Small intestine (tissue), 7 donors: ENCODE measurements around the gene C15orf40. TPM values are rescaled to one million over a fixed set of nuclear protein-coding genes. Genes with fewer than 3 reads are reported as not detected.
A peak's percentile ranks its signal among the peaks of the same experiment; 100 is the strongest.
"Not testable (repeated sequence)": the region's sequence is repeated elsewhere in the genome, so short reads cannot be mapped to it uniquely, and the experiment has no call there.

Experiments used
- DNase-seq, 2 donors: peaks; one replicate each; pipeline versions ENCODE4 v3.0.0 to v3.0.0-alpha.2; 2013
- FAIRE-seq: peaks from 2 replicates; lab custom pipeline; 2012; peaks lifted over from hg19 to GRCh38; lab: Jason Lieb, UNC
- H3K27ac ChIP-seq, 3 donors: one replicate each; pipeline ENCODE4 v1.5.1; 2013; ENCODE audit warnings: low read length in 2 of 3, mild to moderate bottlenecking in 2 of 3, control low read depth in 1 of 3, inconsistent platforms in 1 of 3, low read depth in 1 of 3, moderate library complexity in 1 of 3
- H3K27me3 ChIP-seq, 3 donors: one replicate each; pipeline ENCODE4 v1.6.1; 2013; ENCODE audit warnings: low read length in 3 of 3, inconsistent platforms in 1 of 3; ENCODE audit not compliant: control insufficient read depth in 3 of 3, insufficient read depth in 3 of 3
- H3K36me3 ChIP-seq, 3 donors: one replicate each; pipeline ENCODE4 v1.6.1; 2013; ENCODE audit warnings: low read length in 3 of 3, inconsistent platforms in 1 of 3, low read depth in 1 of 3, mild to moderate bottlenecking in 1 of 3, moderate library complexity in 1 of 3; ENCODE audit not compliant: control insufficient read depth in 3 of 3, insufficient read depth in 2 of 3
- H3K4me1 ChIP-seq, 3 donors: one replicate each; pipeline ENCODE4 v1.6.1; 2013; ENCODE audit warnings: low read length in 2 of 3, inconsistent platforms in 1 of 3, low read depth in 1 of 3, mild to moderate bottlenecking in 1 of 3, moderate library complexity in 1 of 3; ENCODE audit not compliant: control insufficient read depth in 3 of 3, insufficient read depth in 2 of 3
- H3K4me3 ChIP-seq, 3 donors: one replicate each; pipeline ENCODE4 v1.5.1; 2013; ENCODE audit warnings: low read length in 3 of 3, control low read depth in 1 of 3, inconsistent platforms in 1 of 3, low read depth in 1 of 3, mild to moderate bottlenecking in 1 of 3, moderate library complexity in 1 of 3
- H3K9me3 ChIP-seq, 2 donors: one replicate each; pipeline ENCODE4 v1.6.1; 2013; ENCODE audit warnings: low read depth in 1 of 2, low read length in 1 of 2; ENCODE audit not compliant: control insufficient read depth in 2 of 2, insufficient read depth in 1 of 2
- WGBS, 3 donors: extraction: QIAGEN DNeasy Blood & Tissue Kit; methylation state at CpG; one replicate each; pipeline ENCODE4 v1.1.7; 2013; 5-methylcytosine and 5-hydroxymethylcytosine counted together
- polyA plus RNA-seq, 4 donors: library from polyadenylated mRNA; stranded (reverse) in 3 of 4; unstranded in 1 of 4; fragments of 200-250 nt in 3 of 4; fragments of 120-200 nt in 1 of 4; gene quantifications; one replicate each; pipeline versions ENCODE4 v1.2.1 to v1.2.3, GENCODE V29; 2013
- donor health status: healthy with polysubstance abuse.
- donor health status: control.
- donor health status: control.
- donor health status: Bipolar disorder and iron deficiency.
- donor health status: healthy.

The C15orf40 gene
- polyA plus RNA-seq, 4 donors = 21.8 to 53.5 (median 32.8) TPM

- Histone ChIP-seq H3K27me3 (no peaks in the 10 kb centered on the region), H3K36me3 (peaks cover 6 to 20% (median 11%) of the 10 kb centered on the region in 3 donors), H3K9me3 (no peaks in the 10 kb centered on the region), H3K27ac (peak overlapping the region; percentile 53 to 86 (median 84)), H3K4me1 (peaks cover 6 to 23% (median 15%) of the 10 kb centered on the region in 3 donors), H3K4me3 (peak overlapping the region; percentile 80 to 94 (median 93))
- 6 to 7% (median 7%) methylated on average over 14 to 15 of the region's 15 CpGs for WGBS, 3 donors
- DNase-seq = peak; percentile 82 to 91
- FAIRE-seq = no peak
Observed at GRCh38 chr15:83010709-83011270, 649 bp downstream of the C15orf40 start.

GRCh38 chr15:83000672-83001031 lies 10.8 kb downstream of the C15orf40 start:
- H3K4me1 ChIP-seq, DNase-seq, H3K9me3 ChIP-seq, H3K27ac ChIP-seq, H3K36me3 ChIP-seq, H3K4me3 ChIP-seq, FAIRE-seq, H3K27me3 ChIP-seq: not testable (repeated sequence)
- WGBS, 3 donors = 93 to 96% (median 95%) methylated on average over 3 of the region's 3 CpGs

GRCh38 chr15:82999905-83000671 lies 11.4 kb downstream of the C15orf40 start:
- no peak for FAIRE-seq
- H3K9me3 ChIP-seq = no peaks in the 10 kb centered on the region
- peaks cover 0 to 3% (median 3%) of the 10 kb centered on the region in 3 donors for H3K36me3 ChIP-seq
- no peaks in the 10 kb centered on the region for H3K27me3 ChIP-seq
- DNase-seq = peak; percentile 54 to 60
- H3K27ac ChIP-seq = no peak overlapping the region
- peak overlapping the region in 1 of 3 donors; percentile 13 for H3K4me3 ChIP-seq
- peaks cover 0 to 3% (median 0%) of the 10 kb centered on the region in 3 donors for H3K4me1 ChIP-seq
- WGBS, 3 donors = 3 to 17% (median 5%) methylated on average over 6 of the region's 6 CpGs

- peaks cover 0 to 3% (median 0%) of the 10 kb centered on the region in 3 donors for H3K4me1 ChIP-seq
- FAIRE-seq (no peak), DNase-seq (no peak)
- no peak overlapping the region for H3K27ac ChIP-seq
- H3K9me3 ChIP-seq = no peaks in the 10 kb centered on the region
- H3K36me3 ChIP-seq = peaks cover 0 to 3% (median 2%) of the 10 kb centered on the region in 3 donors
- WGBS, 3 donors = 87 to 92% (median 91%) methylated on average over 6 of the region's 6 CpGs
- H3K4me3 ChIP-seq = no peak overlapping the region
- H3K27me3 ChIP-seq = no peaks in the 10 kb centered on the region
Observed at GRCh38 chr15:82999426-82999825, 12.0 kb downstream of the C15orf40 start.

GRCh38 chr15:82995938-82996337 lies 15.5 kb downstream of the C15orf40 start:
- H3K36me3 ChIP-seq = no peaks in the 10 kb centered on the region
- no peaks in the 10 kb centered on the region for H3K9me3 ChIP-seq
- no peak overlapping the region for H3K4me3 ChIP-seq
- FAIRE-seq = no peak
- peaks cover 0 to 3% (median 0%) of the 10 kb centered on the region in 3 donors for H3K4me1 ChIP-seq
- H3K27me3 ChIP-seq = no peaks in the 10 kb centered on the region
- WGBS, 3 donors = 63 to 74% (median 72%) methylated on average over 3 of the region's 3 CpGs
- DNase-seq = no peak
- H3K27ac ChIP-seq = no peak overlapping the region

- no peak overlapping the region for H3K4me3 ChIP-seq
- no peaks in the 10 kb centered on the region for H3K36me3 ChIP-seq
- no peak overlapping the region for H3K27ac ChIP-seq
- WGBS, 3 donors = 79 to 94% (median 90%) methylated on average over 2 of the region's 2 CpGs
- FAIRE-seq (no peak), DNase-seq (no peak)
- no peaks in the 10 kb centered on the region for H3K9me3 ChIP-seq
- H3K27me3 ChIP-seq = no peaks in the 10 kb centered on the region
- peaks cover 0 to 2% (median 0%) of the 10 kb centered on the region in 3 donors for H3K4me1 ChIP-seq
Observed at GRCh38 chr15:82995076-82995475, 16.4 kb downstream of the C15orf40 start.

- DNase-seq = no peak
- H3K27me3 ChIP-seq = no peaks in the 10 kb centered on the region
- peaks cover 0 to under 1% (median 0%) of the 10 kb centered on the region in 3 donors for H3K36me3 ChIP-seq
- H3K27ac ChIP-seq = no peak overlapping the region
- H3K4me1 ChIP-seq = no peaks in the 10 kb centered on the region
- FAIRE-seq = no peak
- no peak overlapping the region for H3K4me3 ChIP-seq
- WGBS, 3 donors = 66 to 74% (median 67%) methylated on average over 4 of the region's 4 CpGs
- H3K9me3 ChIP-seq = no peaks in the 10 kb centered on the region
Observed at GRCh38 chr15:82993144-82993543, 18.3 kb downstream of the C15orf40 start.

GRCh38 chr15:82992436-82992998 lies 18.9 kb downstream of the C15orf40 start:
- no peak for DNase-seq
- no peaks in the 10 kb centered on the region for H3K27me3 ChIP-seq
- H3K9me3 ChIP-seq = no peaks in the 10 kb centered on the region
- peaks cover 0 to 6% (median 0%) of the 10 kb centered on the region in 3 donors for H3K36me3 ChIP-seq
- H3K27ac ChIP-seq = no peak overlapping the region
- no peaks in the 10 kb centered on the region for H3K4me1 ChIP-seq
- WGBS, 3 donors = 88 to 91% (median 89%) methylated on average over 3 of the region's 3 CpGs
- no peak overlapping the region for H3K4me3 ChIP-seq
- FAIRE-seq = no peak
